ENCODE results near the gene REV1. TPM values are rescaled to one million over a fixed set of nuclear protein-coding genes. Genes with fewer than 3 reads are reported as not detected.

Gene REV1
- total RNA-seq, 4 donors from 2014 or later = 54.7 to 84.4 (median 68.8) TPM

GRCh38 chr2:99490623-99491461 lies 1.0 kb upstream of the REV1 start:
- Histone ChIP-seq H3K4me1 (peaks cover 15 to 17% of the 10 kb centered on the region in 2 donors), H3K9me3 (no peaks in the 10 kb centered on the region), H3K36me3 (no peaks in the 10 kb centered on the region), H3K27ac (peak overlapping the region; percentile 57 to 89 (median 80)), H3K27me3 (no peaks in the 10 kb centered on the region), H3K4me3 (replicated peaks in 1 of 3) (peak overlapping the region; percentile 59 to 72 (median 61))
- 36 to 38% methylated on average over 31 of the region's 31 CpGs for WGBS, 2 donors
- TF ChIP-seq CTCF (IDR thresholded peaks at IDR 0.05) (peak in 1 of 6 experiments; percentile 7), POLR2A (IDR thresholded peaks at IDR 0.05) (no peak)
- no peak for DNase-seq
- intact Hi-C loops (cut with DNase I) = loop anchor here (5.0 to 10.0 kb wide), 3 partner anchors 66 to 349 kb away; partner anchors contain the start of genes C2orf15, EIF5B and TXNDC9

- Histone ChIP-seq H3K27me3 (no peaks in the 10 kb centered on the region), H3K9me3 (no peaks in the 10 kb centered on the region), H3K36me3 (no peaks in the 10 kb centered on the region), H3K4me3 (replicated peaks in 1 of 3) (peak overlapping the region; percentile 61 to 80 (median 75)), H3K27ac (peak overlapping the region; percentile 80 to 89 (median 89)), H3K4me1 (peaks cover 15 to 24% of the 10 kb centered on the region in 2 donors)
- 0% methylated on average over 38 to 53 of the region's 95 CpGs for WGBS, 2 donors
- DNase-seq = peak; percentile 59 to 65
- no peak for TF ChIP-seq POLR2A (IDR thresholded peaks at IDR 0.05)
- no peak for TF ChIP-seq CTCF (IDR thresholded peaks at IDR 0.05)
- intact Hi-C loops (cut with DNase I) = no loop called here
Observed at GRCh38 chr2:99489063-99489760, 605 bp downstream of the REV1 start.

- no peak for TF ChIP-seq POLR2A (IDR thresholded peaks at IDR 0.05)
- TF ChIP-seq CTCF (IDR thresholded peaks at IDR 0.05) = no peak
- Histone ChIP-seq H3K4me1 (peaks cover 15 to 24% of the 10 kb centered on the region in 2 donors), H3K9me3 (no peaks in the 10 kb centered on the region), H3K36me3 (no peaks in the 10 kb centered on the region), H3K27me3 (no peaks in the 10 kb centered on the region), H3K4me3 (replicated peaks in 1 of 3) (peak overlapping the region; percentile 61 to 80 (median 75)), H3K27ac (peak overlapping the region in 2 of 3 donors; percentile 80 to 89)
- DNase-seq = no peak
- intact Hi-C loops (cut with DNase I) = no loop called here
- WGBS, 2 donors = 2 to 5% methylated on average over 8 of the region's 8 CpGs
Observed at GRCh38 chr2:99488539-99489062, 1.2 kb downstream of the REV1 start.

GRCh38 chr2:99487906-99488305 lies 1.9 kb downstream of the REV1 start:
- TF ChIP-seq POLR2A (IDR thresholded peaks at IDR 0.05) (no peak), CTCF (IDR thresholded peaks at IDR 0.05) (no peak)
- intact Hi-C loops (cut with DNase I) = no loop called here
- no peaks in the 10 kb centered on the region for H3K36me3 ChIP-seq
- no peak overlapping the region for H3K27ac ChIP-seq
- no peaks in the 10 kb centered on the region for H3K9me3 ChIP-seq
- H3K27me3 ChIP-seq = no peaks in the 10 kb centered on the region
- H3K4me3 ChIP-seq (replicated peaks in 1 of 3) = no peak overlapping the region
- no CpG with 5 or more reads among the region's 4 CpGs for WGBS, 2 donors
- DNase-seq = no peak
- H3K4me1 ChIP-seq = peaks cover 15 to 24% of the 10 kb centered on the region in 2 donors

All from thyroid gland (tissue), 4 donors.